Spleen (tissue), 11 donors: ENCODE measurements around the gene CHRNA4. TPM values are rescaled to one million over a fixed set of nuclear protein-coding genes. Genes with fewer than 3 reads are reported as not detected.

Experiments used
- DNase-seq: peaks from one replicate; pipeline ENCODE4 v3.0.0-alpha.2; 2020
- H3K27ac ChIP-seq, 8 donors: fragments of 200-600 bp; sonication (generic) in 7 of 8; 1 replicate in 4 of 8; 2 replicates in 4 of 8; pipeline versions ENCODE4 v1.5.0 to v1.8.0; 2016 to 2021; ENCODE audit warnings: inconsistent platforms in 4 of 8, mild to moderate bottlenecking in 4 of 8, moderate library complexity in 1 of 8
- H3K27me3 ChIP-seq, 7 donors: fragments of 200-600 bp; sonication (generic) in 6 of 7; replicated peaks in 1 of 7; 1 replicate in 4 of 7; 2 replicates in 3 of 7; pipeline versions ENCODE4 v1.5.0 to v1.8.0; 2016 to 2021; ENCODE audit warnings: inconsistent platforms in 3 of 7, mild to moderate bottlenecking in 1 of 7
- H3K36me3 ChIP-seq, 6 donors: fragments of 200-600 bp; sonication (generic) in 5 of 6; 1 replicate in 4 of 6; 2 replicates in 2 of 6; pipeline versions ENCODE4 v1.5.0 to v1.8.0; 2016 to 2021; ENCODE audit warnings: inconsistent platforms in 2 of 6
- H3K4me1 ChIP-seq, 6 donors: fragments of 200-600 bp; sonication (generic) in 5 of 6; 1 replicate in 3 of 6; 2 replicates in 3 of 6; pipeline versions ENCODE4 v1.5.0 to v1.8.0; 2016 to 2021; ENCODE audit warnings: inconsistent platforms in 3 of 6
- H3K4me3 ChIP-seq, 8 donors: fragments of 200-600 bp; sonication (generic) in 7 of 8; 1 replicate in 4 of 8; 2 replicates in 4 of 8; pipeline versions ENCODE4 v1.5.0 to v1.8.0; 2016 to 2021; ENCODE audit warnings: inconsistent platforms in 4 of 8, mild to moderate bottlenecking in 4 of 8, moderate library complexity in 2 of 8
- H3K9me3 ChIP-seq, 8 donors: fragments of 200-600 bp; sonication (generic) in 7 of 8; 1 replicate in 4 of 8; 2 replicates in 4 of 8; pipeline versions ENCODE4 v1.5.0 to v1.8.0; 2016 to 2021; ENCODE audit warnings: inconsistent platforms in 4 of 8
- POLR2A ChIP-seq, 3 donors: fragments of 450-650 bp; IDR thresholded peaks; one replicate each; pipeline ENCODE4 v1.5.1; 2017; ENCODE audit warnings: antibody characterized with exemption in 3 of 3, mild to moderate bottlenecking in 1 of 3
- POLR2AphosphoS5 ChIP-seq, 3 donors: sonication (generic); formaldehyde crosslinking; IDR thresholded peaks; one replicate each; pipeline ENCODE4 v1.5.1; 2017; ENCODE audit warnings: antibody characterized with exemption in 3 of 3
- WGBS, 5 donors: extraction: QIAGEN DNeasy Blood & Tissue Kit in 3 of 5; methylation state at CpG; one replicate each; pipeline versions ENCODE4 v1.1.5 to v1.1.7; 2013 to 2018; 5-methylcytosine and 5-hydroxymethylcytosine counted together
- intact Hi-C: fragments of 100-400 bp; cut with DNase I; formaldehyde crosslinking; loops from one replicate; pipeline ENCODE4 v1.15.0; 2023; ENCODE audit warnings: low total_unique reads
- polyA plus RNA-seq, 3 donors: library from polyadenylated mRNA; stranded (reverse); fragments of 200-250 nt; gene quantifications; one replicate each; pipeline ENCODE4 v1.2.1, GENCODE V29; 2013
- total RNA-seq, 7 donors: library from RNA; depleted of rRNA in 3 of 7; stranded (reverse); fragments of >200 nt in 3 of 7; fragmentation: NEBNext Ultra II Directional in 4 of 7; extraction: Animal tissue kit (Norgen Biotek cat#: 25700) in 4 of 7; gene quantifications; one replicate each; pipeline versions ENCODE4 v1.1.0 to v1.2.1, GENCODE V29; 2016 to 2021
- TF ChIP-seq, protein P1 (sequence below), 11 experiments: fragments of 200-600 bp in 7 of 11; fragments of 450-650 bp in 4 of 11; sonication (generic) in 4 of 11; IDR thresholded peaks in 8 of 11; conservative IDR thresholded peaks in 3 of 11; 1 replicate in 7 of 11; 2 replicates in 4 of 11; pipeline versions ENCODE4 v1.4.0 to v1.8.0; 2016 to 2021; ENCODE audit warnings: antibody characterized with exemption in 11 of 11, inconsistent platforms in 4 of 11, mild to moderate bottlenecking in 1 of 11
- donor health status: healthy with polysubstance abuse.
- donor health status: DM: no; HTN: no; CAD: no; lungs with moderate emphysema.
- donor health status: DM: no; HTN: no; CAD: no.
- donor health status: Bipolar disorder and iron deficiency.
- donor health status: healthy.
- donor health status: DM: no; HTN: no; CAD: no.
- donor health status: DM: yes; HTN: yes; CAD: no.

The CHRNA4 gene
- total and polyA plus RNA-seq, 10 donors: 0.15 to 13.8 (median 1.3) TPM; not detected in 1

DNA sequence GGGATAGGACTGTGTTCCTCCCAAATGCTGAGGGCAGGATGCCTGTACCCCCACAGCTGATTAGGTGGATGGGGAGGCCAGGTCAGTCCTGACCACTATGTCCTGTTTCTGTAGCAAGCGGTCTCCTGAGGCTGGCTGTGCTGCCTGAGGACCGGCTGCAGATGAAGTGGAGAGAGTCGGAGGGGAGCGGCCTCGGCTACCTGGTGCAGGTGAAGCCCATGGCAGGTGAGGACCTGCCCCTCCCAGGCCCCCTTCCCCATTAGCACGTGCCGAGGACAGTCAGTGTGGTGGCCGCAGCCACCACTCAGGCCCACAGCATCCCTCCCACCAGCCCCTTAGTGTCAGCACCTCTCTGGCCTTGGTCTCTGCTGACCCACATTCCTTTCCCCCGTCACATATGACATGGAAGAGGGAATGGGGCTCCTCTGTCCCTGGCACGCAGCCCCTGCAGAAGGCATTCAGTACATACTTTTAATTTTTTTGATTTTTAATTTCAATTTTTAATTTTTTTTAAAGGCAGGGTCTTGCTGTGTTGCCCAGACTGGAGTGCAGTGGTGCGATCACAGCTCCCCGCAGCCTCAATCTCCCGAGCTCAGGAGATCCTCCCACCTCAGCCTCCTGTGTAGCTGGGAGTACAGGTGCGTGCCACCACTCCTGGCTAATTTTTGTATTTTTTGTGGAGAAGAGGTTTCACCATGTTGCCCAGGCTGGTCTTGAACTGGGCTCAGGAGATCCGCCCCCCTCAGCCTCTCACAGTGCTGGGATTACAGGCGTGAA, 63.2 kb downstream of the CHRNA4 start:
- TF ChIP-seq POLR2AphosphoS5 (IDR thresholded peaks at IDR 0.05): no peak
- TF ChIP-seq, protein P1, sequence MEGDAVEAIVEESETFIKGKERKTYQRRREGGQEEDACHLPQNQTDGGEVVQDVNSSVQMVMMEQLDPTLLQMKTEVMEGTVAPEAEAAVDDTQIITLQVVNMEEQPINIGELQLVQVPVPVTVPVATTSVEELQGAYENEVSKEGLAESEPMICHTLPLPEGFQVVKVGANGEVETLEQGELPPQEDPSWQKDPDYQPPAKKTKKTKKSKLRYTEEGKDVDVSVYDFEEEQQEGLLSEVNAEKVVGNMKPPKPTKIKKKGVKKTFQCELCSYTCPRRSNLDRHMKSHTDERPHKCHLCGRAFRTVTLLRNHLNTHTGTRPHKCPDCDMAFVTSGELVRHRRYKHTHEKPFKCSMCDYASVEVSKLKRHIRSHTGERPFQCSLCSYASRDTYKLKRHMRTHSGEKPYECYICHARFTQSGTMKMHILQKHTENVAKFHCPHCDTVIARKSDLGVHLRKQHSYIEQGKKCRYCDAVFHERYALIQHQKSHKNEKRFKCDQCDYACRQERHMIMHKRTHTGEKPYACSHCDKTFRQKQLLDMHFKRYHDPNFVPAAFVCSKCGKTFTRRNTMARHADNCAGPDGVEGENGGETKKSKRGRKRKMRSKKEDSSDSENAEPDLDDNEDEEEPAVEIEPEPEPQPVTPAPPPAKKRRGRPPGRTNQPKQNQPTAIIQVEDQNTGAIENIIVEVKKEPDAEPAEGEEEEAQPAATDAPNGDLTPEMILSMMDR (IDR thresholded peaks at IDR 0.05 in 8 of 11, conservative IDR thresholded peaks at IDR 0.05 in 3 of 11): no peak
- no peak for TF ChIP-seq POLR2A (IDR thresholded peaks at IDR 0.05)
- no peak for DNase-seq
- intact Hi-C loops: no loop called here
- H3K27me3 ChIP-seq: peaks cover 0 to 87% (median 57%) of the 10 kb centered on the region in 7 donors
- 73 to 82% (median 80%) methylated on average over 14 to 16 of the region's 16 CpGs for WGBS, 5 donors
- H3K9me3 ChIP-seq: peaks cover 0 to 18% (median 15%) of the 10 kb centered on the region in 8 donors
- H3K4me3 ChIP-seq: no peak overlapping the region
- peaks cover 0 to 12% (median 2%) of the 10 kb centered on the region in 6 donors for H3K4me1 ChIP-seq
- H3K36me3 ChIP-seq: no peaks in the 10 kb centered on the region
- H3K27ac ChIP-seq: no peak overlapping the region

- Histone ChIP-seq H3K4me3 (no peak overlapping the region), H3K27me3 (peaks cover 0 to 89% (median 57%) of the 10 kb centered on the region in 7 donors), H3K4me1 (peaks cover 0 to 12% (median 2%) of the 10 kb centered on the region in 6 donors), H3K9me3 (peaks cover 0 to 17% (median 14%) of the 10 kb centered on the region in 8 donors), H3K27ac (no peak overlapping the region), H3K36me3 (no peaks in the 10 kb centered on the region)
- intact Hi-C loops: no loop called here
- 75 to 87% (median 81%) methylated on average over 11 of the region's 11 CpGs for WGBS, 5 donors
- TF ChIP-seq, protein P1 (IDR thresholded peaks at IDR 0.05 in 8 of 11, conservative IDR thresholded peaks at IDR 0.05 in 3 of 11): no peak
- TF ChIP-seq POLR2AphosphoS5 (IDR thresholded peaks at IDR 0.05) (no peak), POLR2A (IDR thresholded peaks at IDR 0.05) (no peak)
- DNase-seq: no peak
Observed at GRCh38 chr20:63297371-63297781, 63.8 kb downstream of the CHRNA4 start.

- intact Hi-C loops: no loop called here
- Histone ChIP-seq H3K27me3 (peaks cover 0 to 87% (median 56%) of the 10 kb centered on the region in 7 donors), H3K4me1 (peaks cover 0 to 12% (median 3%) of the 10 kb centered on the region in 6 donors), H3K4me3 (no peak overlapping the region), H3K36me3 (no peaks in the 10 kb centered on the region), H3K9me3 (peaks cover 0 to 10% (median 8%) of the 10 kb centered on the region in 8 donors), H3K27ac (no peak overlapping the region)
- TF ChIP-seq, protein P1 (IDR thresholded peaks at IDR 0.05 in 8 of 11, conservative IDR thresholded peaks at IDR 0.05 in 3 of 11): no peak
- no peak for TF ChIP-seq POLR2A (IDR thresholded peaks at IDR 0.05)
- TF ChIP-seq POLR2AphosphoS5 (IDR thresholded peaks at IDR 0.05): no peak
- no peak for DNase-seq
- WGBS, 5 donors: 38 to 55% (median 50%) methylated on average over 12 to 18 of the region's 18 CpGs
Observed at GRCh38 chr20:63296531-63297299, 64.4 kb downstream of the CHRNA4 start.

GRCh38 chr20:63295846-63296245, 65.3 kb downstream of the CHRNA4 start:
- TF ChIP-seq, protein P1 (IDR thresholded peaks at IDR 0.05 in 8 of 11, conservative IDR thresholded peaks at IDR 0.05 in 3 of 11): no peak
- no peak for TF ChIP-seq POLR2A (IDR thresholded peaks at IDR 0.05)
- TF ChIP-seq POLR2AphosphoS5 (IDR thresholded peaks at IDR 0.05): no peak
- Histone ChIP-seq H3K36me3 (no peaks in the 10 kb centered on the region), H3K27me3 (peaks cover 0 to 80% (median 55%) of the 10 kb centered on the region in 7 donors), H3K27ac (no peak overlapping the region), H3K4me1 (peaks cover 0 to 17% (median 10%) of the 10 kb centered on the region in 6 donors), H3K9me3 (peaks cover 0 to 2% (median 0%) of the 10 kb centered on the region in 8 donors), H3K4me3 (no peak overlapping the region)
- WGBS, 5 donors: 14 to 42% (median 21%) methylated on average over 18 to 20 of the region's 20 CpGs
- intact Hi-C loops: no loop called here
- DNase-seq: no peak
